HepG2 (cell line): ENCODE results near the gene PPP2R5D. TPM values are rescaled to one million over a fixed set of nuclear protein-coding genes. Genes with fewer than 3 reads are reported as not detected.
A peak's percentile ranks its signal among the peaks of the same experiment; 100 is the strongest.

ENCODE experiments used
- ATAC-seq: fragments of 200-7000 bp; cut with Tn5 transposase; 3 replicates; pipeline ENCODE4 v1.9.1; 2020; ENCODE audit warnings: mild to moderate bottlenecking, moderate library complexity
- BruUV-seq: library from RNA; stranded (reverse); fragments of 400-500 nt; replicated peaks from 2 replicates; lab custom pipeline; 2021; lab: Mats Ljungman, UMichigan
- CTCF ChIA-PET: fragments of 300-600 bp; formaldehyde crosslinking; extraction: SDS; loops from one replicate; lab custom pipeline; 2021; ENCODE audit warnings: low total read pairs, inconsistent platforms, low intra/inter-chr PET ratio; lab: Yijun Ruan, JAX
- POLR2A ChIA-PET: fragments of 350-600 bp; sonication (Branson Sonifier 250); formaldehyde crosslinking; loops from one replicate; lab custom pipeline; 2020; ENCODE audit warnings: antibody characterized with exemption, inconsistent platforms; lab: Yijun Ruan, JAX
- DNase-seq: peaks from one replicate; pipeline ENCODE4 v3.0.0-alpha.2; 2015; ENCODE audit warnings: low spot score
- FAIRE-seq: peaks from 3 replicates; lab custom pipeline; 2011; peaks lifted over from hg19 to GRCh38; lab: Jason Lieb, UNC
- H2AFZ ChIP-seq: one replicate; pipeline ENCODE4 v1.6.1; 2011; ENCODE audit warnings: low read length, inconsistent platforms
- H3K27ac ChIP-seq: fragments of 300-600 bp; 3 replicates; pipeline ENCODE4 v1.8.0; 2011; ENCODE audit warnings: mixed run types, mild to moderate bottlenecking, mixed read lengths, low read length, inconsistent platforms; ENCODE audit not compliant: insufficient read depth; ENCODE audit errors: extremely low read length
- H3K27me3 ChIP-seq, 2 experiments: fragments of 200-600 bp in 1 of 2; 2 replicates in 1 of 2; 3 replicates in 1 of 2; pipeline versions ENCODE4 v1.6.0 to v1.8.0; 2011; ENCODE audit warnings: low read length in 2 of 2, mild to moderate bottlenecking in 2 of 2, moderate library complexity in 2 of 2, inconsistent platforms in 1 of 2; ENCODE audit not compliant: insufficient read depth in 2 of 2, control insufficient read depth in 1 of 2
- H3K36me3 ChIP-seq, 2 experiments: fragments of 200-600 bp in 1 of 2; replicated peaks in 1 of 2; 2 replicates in 1 of 2; 3 replicates in 1 of 2; pipeline versions ENCODE4 v1.5.1 to v1.8.0; 2011; ENCODE audit warnings: low read length in 2 of 2, inconsistent platforms in 1 of 2; ENCODE audit not compliant: insufficient read depth in 2 of 2, control insufficient read depth in 1 of 2
- H3K4me1 ChIP-seq: 2 replicates; pipeline ENCODE4 v1.5.1; 2012; ENCODE audit warnings: low read length, inconsistent platforms; ENCODE audit not compliant: insufficient read depth
- H3K4me2 ChIP-seq: 2 replicates; pipeline ENCODE4 v1.6.0; 2011; ENCODE audit warnings: low read depth, low read length, inconsistent platforms
- H3K4me3 ChIP-seq, 3 experiments: fragments of 200-600 bp in 1 of 3; sonication (generic), shearing (Covaris generic) in 1 of 3; replicated peaks in 1 of 3; 2 replicates each; pipeline ENCODE4 v1.5.1; 2011 to 2016; ENCODE audit warnings: low read length in 3 of 3, inconsistent platforms in 2 of 3, low read depth in 2 of 3, mild to moderate bottlenecking in 2 of 3, control low read depth in 1 of 3, mixed read lengths in 1 of 3; ENCODE audit not compliant: insufficient read depth in 1 of 3
- H3K79me2 ChIP-seq: one replicate; pipeline ENCODE4 v1.6.1; 2011; ENCODE audit warnings: low read length, inconsistent platforms; ENCODE audit not compliant: insufficient read depth
- H3K9ac ChIP-seq: 2 replicates; pipeline ENCODE4 v1.6.0; 2011; ENCODE audit warnings: mild to moderate bottlenecking, low read depth, low read length, inconsistent platforms; ENCODE audit not compliant: insufficient read depth
- H3K9me3 ChIP-seq: 2 replicates; pipeline ENCODE4 v1.5.1; 2012; ENCODE audit warnings: mild to moderate bottlenecking, low read length
- H4K20me1 ChIP-seq: 2 replicates; pipeline ENCODE4 v1.6.0; 2011; ENCODE audit warnings: inconsistent platforms, mild to moderate bottlenecking, low read length, moderate library complexity; ENCODE audit not compliant: insufficient read depth
- ARNTL ChIP-seq: sonication (generic); formaldehyde crosslinking; IDR thresholded peaks from 2 replicates; pipeline ENCODE4 v1.4.0; 2020; ENCODE audit warnings: mild to moderate bottlenecking, missing genetic modification reagents
- ATF6 ChIP-seq: sonication (generic); formaldehyde crosslinking; conservative IDR thresholded peaks from 2 replicates; pipeline ENCODE4 v1.4.0; 2020; ENCODE audit warnings: missing genetic modification reagents
- CEBPG ChIP-seq: IDR thresholded peaks from 2 replicates; pipeline ENCODE4 v1.6.1; 2016
- GPBP1L1 ChIP-seq: sonication (generic); formaldehyde crosslinking; IDR thresholded peaks from 2 replicates; pipeline ENCODE4 v1.5.0; 2020; ENCODE audit warnings: mild to moderate bottlenecking, missing genetic modification reagents
- HIVEP1 ChIP-seq: sonication (generic); formaldehyde crosslinking; IDR thresholded peaks from 2 replicates; pipeline ENCODE4 v1.4.0; 2020; ENCODE audit warnings: mild to moderate bottlenecking, missing genetic modification reagents
- U2AF1 ChIP-seq: fragments of 200-400 bp; formaldehyde crosslinking; optimal IDR thresholded peaks from 2 replicates; pipeline ENCODE3; 2017; ENCODE audit warnings: mild to moderate bottlenecking, low read depth, low read length
- USF2 ChIP-seq, 2 experiments: sonication (generic) in 1 of 2; formaldehyde crosslinking in 1 of 2; IDR thresholded peaks; 2 replicates each; pipeline versions ENCODE4 v1.5.1 to v1.6.1; 2011 to 2020; ENCODE audit warnings: borderline replicate concordance in 1 of 2, low read depth in 1 of 2, low read length in 1 of 2, mild to moderate bottlenecking in 1 of 2, missing genetic modification reagents in 1 of 2, moderate library complexity in 1 of 2
- YEATS4 ChIP-seq: sonication (generic); formaldehyde crosslinking; IDR thresholded peaks from 2 replicates; pipeline ENCODE4 v1.4.0; 2020; ENCODE audit warnings: missing genetic modification reagents, borderline replicate concordance
- ZNF276 ChIP-seq: sonication (generic); formaldehyde crosslinking; IDR thresholded peaks from 2 replicates; pipeline ENCODE4 v1.4.0; 2020; ENCODE audit warnings: mild to moderate bottlenecking, low read depth, missing genetic modification reagents
- ZNF383 ChIP-seq: sonication (generic); formaldehyde crosslinking; IDR thresholded peaks from 2 replicates; pipeline ENCODE4 v1.4.0; 2020; ENCODE audit warnings: missing genetic modification reagents, mild to moderate bottlenecking, borderline replicate concordance
- ZNF430 ChIP-seq: sonication (generic); formaldehyde crosslinking; IDR thresholded peaks from 2 replicates; pipeline ENCODE4 v1.9.0; 2021; ENCODE audit warnings: mild to moderate bottlenecking, missing genetic modification reagents
- ZNF605 ChIP-seq: sonication (generic); formaldehyde crosslinking; IDR thresholded peaks from 2 replicates; pipeline ENCODE4 v1.8.0; 2022; ENCODE audit warnings: mild to moderate bottlenecking, missing genetic modification reagents
- ZNF768 ChIP-seq: sonication (generic); formaldehyde crosslinking; IDR thresholded peaks from 2 replicates; pipeline ENCODE4 v1.4.0; 2020; ENCODE audit warnings: missing genetic modification reagents
- ZNF777 ChIP-seq: sonication (generic); formaldehyde crosslinking; IDR thresholded peaks from 2 replicates; pipeline ENCODE4 v1.4.0; 2020; ENCODE audit warnings: missing genetic modification reagents
- ZZZ3 ChIP-seq: sonication (generic); formaldehyde crosslinking; IDR thresholded peaks from 2 replicates; pipeline ENCODE4 v1.4.0; 2020; ENCODE audit warnings: missing genetic modification reagents, mild to moderate bottlenecking, borderline replicate concordance
- WGBS: methylation state at CpG from one replicate; pipeline ENCODE4 v1.1.6; 2017; ENCODE audit warnings: low lambda C conversion rate; 5-methylcytosine and 5-hydroxymethylcytosine counted together
- in situ Hi-C: cut with HindIII; loops from 2 replicates; pipeline ENCODE4 v1.10.0; 2017; ENCODE audit warnings: low pct_unique_long_range_greater_than_20kb; ENCODE audit not compliant: extremely low pct_ligation_motif_present
- intact Hi-C: fragments of 100-400 bp; cut with micrococcal nuclease; formaldehyde crosslinking; loops from one replicate; pipeline ENCODE4 v1.10.0; 2022; ENCODE audit not compliant: unreplicated experiment
- polyA plus RNA-seq, 8 experiments: library from polyadenylated mRNA; depleted of rRNA in 3 of 8; stranded (reverse) in 7 of 8; unstranded in 1 of 8; fragments of >200 nt; fragmentation: Illumina TruSeq in 4 of 8; extraction: Trizol in 4 of 8; gene quantifications; 2 replicates each; pipeline versions ENCODE4 v1.2.1 to v1.2.3, GENCODE V29; 2011 to 2016; ENCODE audit warnings: low read depth in 4 of 8, missing spikeins in 1 of 8, mixed read lengths in 1 of 8; ENCODE audit not compliant: insufficient read depth in 1 of 8
- total RNA-seq, 5 experiments: library from RNA; depleted of rRNA; stranded (reverse); fragments of >200 nt; fragmentation: Illumina TruSeq; extraction: Trizol; gene quantifications; 2 replicates each; pipeline ENCODE4 v1.2.3, GENCODE V29; 2016; ENCODE audit warnings: low read depth in 1 of 5

PPP2R5D gene
- total and polyA plus RNA-seq, 2 of the 13 experiments (the other 11 are each of a cell fraction or from before 2014, with no cell fraction given), result 53.7 to 60.4 TPM

GRCh38 chr6:42961020-42961470 lies 23.3 kb upstream of the PPP2R5D start:
- Histone ChIP-seq H3K4me3 (peak overlapping the region; percentile 58 to 81 (median 66)), H3K9ac (peak overlapping the region; percentile 53), H4K20me1 (no peaks in the 10 kb centered on the region), H3K4me2 (peak overlapping the region; percentile 94), H3K36me3 (0 out of 5 replicates have a peak, but pooled peaks cover 0 to 1% of the 10 kb centered on the region in 2 experiments), H3K79me2 (no peaks in the 10 kb centered on the region), H3K27ac (peak overlapping the region; percentile 43), H3K27me3 (no peaks in the 10 kb centered on the region; a peak in 1 of 5 replicates), H3K9me3 (no peaks in the 10 kb centered on the region), H2AFZ (no peak overlapping the region), H3K4me1 (peaks cover 27% of the 10 kb centered on the region)
- 0% methylated on average over 14 of the region's 15 CpGs for WGBS
- in situ Hi-C loops, result no loop called here
- FAIRE-seq (peak; percentile 89), DNase-seq (peak; percentile 52), ATAC-seq (peak; percentile 51)
- TSS peak; percentile 72 for BruUV-seq
- ChIA-PET POLR2A (interaction anchor here (0.7 to 4.3 kb wide), 13 partner anchors 9 to 99 kb away, joined by 3 to 36 read pairs (median 6); partner anchors contain the start of genes CNPY3, CUL7, KLC4 and MRPL2), CTCF (no interaction called here)
- intact Hi-C loops, result loop anchor here (5.0 kb wide), 1 partner anchor 51 kb away; the partner anchor contains the start of genes KLHDC3 and MEA1
- TF ChIP-seq ARNTL (CRISPR knock-in tag), result no peak
- peak; percentile 3 for TF ChIP-seq HIVEP1 (CRISPR knock-in tag)
- TF ChIP-seq ZNF276 (CRISPR knock-in tag), result no peak; the same call in 1 of the 2 replicates
- TF ChIP-seq ATF6 (CRISPR knock-in tag), result no peak
- TF ChIP-seq ZNF605 (CRISPR knock-in tag), result peak; percentile 35; the same call in 1 of the 2 replicates
- TF ChIP-seq USF2 (IDR thresholded peaks at IDR 0.05; ENCODE audit: low read depth, low read length), result no peak
- no peak for TF ChIP-seq USF2 (CRISPR knock-in tag; IDR thresholded peaks at IDR 0.05; ENCODE audit: borderline replicate concordance)
- no peak for TF ChIP-seq ZZZ3 (CRISPR knock-in tag)
- TF ChIP-seq ZNF777 (CRISPR knock-in tag), result peak; percentile 46; the same call in 1 of the 2 replicates
- no peak for TF ChIP-seq ZNF383
- TF ChIP-seq YEATS4 (CRISPR knock-in tag), result no peak
- no peak for TF ChIP-seq GPBP1L1 (CRISPR knock-in tag)
- peak; percentile 18 for TF ChIP-seq U2AF1
- TF ChIP-seq ZNF768 (CRISPR knock-in tag), result no peak
- 0 out of 2 replicates have a peak, but pooled peaks have one; percentile 32 for TF ChIP-seq ZNF430 (CRISPR knock-in tag)
- peak; percentile 92 for TF ChIP-seq CEBPG (CRISPR knock-in tag)
